Inflammatory macrophage treated with lipopolysaccharide for 4 hours (primary cell): ENCODE data around the gene API5.
"Not testable (repeated sequence)": the region's sequence is repeated elsewhere in the genome, so short reads cannot be mapped to it uniquely, and the experiment has no call there.

ENCODE experiments used
- DNase-seq: peaks from one replicate; pipeline ENCODE4 v3.0.0-alpha.2; 2020

API5 gene

GRCh38 chr11:43311791-43312607 is at the start of gene API5:
Gene API5 (plus strand): TSS chr11:43311996. CDS start chr11:43312128, 132 bp downstream.
- DNase-seq, result peak; percentile 96

- no peak for DNase-seq
Measured at GRCh38 chr11:43267856-43268580, 43.8 kb upstream of the API5 start.

GRCh38 chr11:43268786-43269185 is 43.0 kb upstream of the API5 start:
- no peak for DNase-seq

GRCh38 chr11:43269254-43269918 is 42.4 kb upstream of the API5 start:
- DNase-seq, result no peak

GRCh38 chr11:43270468-43270867 is 41.3 kb upstream of the API5 start:
- no peak for DNase-seq

GRCh38 chr11:43278193-43278956 is 33.4 kb upstream of the API5 start:
- no peak for DNase-seq

- peak; percentile 23 for DNase-seq
Measured at GRCh38 chr11:43282607-43283440, 29.0 kb upstream of the API5 start.

- DNase-seq, result no peak
Measured at GRCh38 chr11:43285826-43286225, 26.0 kb upstream of the API5 start.

GRCh38 chr11:43289368-43289767 is 22.4 kb upstream of the API5 start:
- DNase-seq, result no peak

GRCh38 chr11:43298397-43298796 is 13.4 kb upstream of the API5 start:
- no peak for DNase-seq

- DNase-seq, result peak; percentile 37
Measured at GRCh38 chr11:43315966-43316365, 4.2 kb downstream of the API5 start.

- DNase-seq, result no peak
Measured at GRCh38 chr11:43316451-43316850, 4.7 kb downstream of the API5 start.

- DNase-seq, result no peak
Measured at GRCh38 chr11:43327987-43328386, 16.2 kb downstream of the API5 start.

GRCh38 chr11:43328482-43328881 is 16.7 kb downstream of the API5 start:
- DNase-seq, result no peak

GRCh38 chr11:43341159-43341558 is 29.4 kb downstream of the API5 start:
- no peak for DNase-seq

- not testable (repeated sequence) for DNase-seq
Measured at GRCh38 chr11:43351426-43351825, 39.6 kb downstream of the API5 start.

- no peak for DNase-seq
Measured at GRCh38 chr11:43354311-43354710, 42.5 kb downstream of the API5 start.

GRCh38 chr11:43356336-43356735 is 44.5 kb downstream of the API5 start:
- DNase-seq, result no peak

GRCh38 chr11:43358279-43358800 is 46.5 kb downstream of the API5 start:
- peak; percentile 2 for DNase-seq

GRCh38 chr11:43358801-43359421 is 47.1 kb downstream of the API5 start, which contains the start of gene TTC17:
Gene TTC17 (plus strand): TSS chr11:43358920. CDS start chr11:43358955, 35 bp downstream.
- peak; percentile 96 for DNase-seq

GRCh38 chr11:43359422-43359818 is 47.6 kb downstream of the API5 start:
- DNase-seq, result no peak
